Neural crest cell (in vitro differentiated cells): ENCODE measurements around the gene SCN9A. TPM values are rescaled to one million over a fixed set of nuclear protein-coding genes. Genes with fewer than 3 reads are reported as not detected.

Experiments used
- DNase-seq: peaks from one replicate; pipeline ENCODE4 v3.0.0; 2021; ENCODE audit warnings: low read depth, mixed read lengths, low spot score
- H3K27ac Mint-ChIP-seq: one replicate; pipeline ENCODE4 v1.8.0; 2021; ENCODE audit warnings: mild to moderate bottlenecking, mixed read lengths; ENCODE audit not compliant: unreplicated experiment
- H3K27me3 Mint-ChIP-seq: 2 replicates; pipeline ENCODE4 v1.8.0; 2021; ENCODE audit warnings: low read depth, mild to moderate bottlenecking, mixed read lengths
- H3K36me3 Mint-ChIP-seq: 2 replicates; pipeline ENCODE4 v1.8.0; 2021; ENCODE audit warnings: low read depth, mild to moderate bottlenecking, mixed read lengths
- H3K4me1 Mint-ChIP-seq: 2 replicates; pipeline ENCODE4 v1.8.0; 2021; ENCODE audit warnings: mixed read lengths
- H3K4me3 Mint-ChIP-seq: one replicate; pipeline ENCODE4 v1.8.0; 2021; ENCODE audit warnings: mild to moderate bottlenecking, mixed read lengths
- H3K9me3 Mint-ChIP-seq: 2 replicates; pipeline ENCODE4 v1.8.0; 2021; ENCODE audit warnings: mixed read lengths
- total RNA-seq: library from RNA; stranded (reverse); gene quantifications from 2 replicates; pipeline ENCODE4 v1.2.1, GENCODE V29; 2021
- TF ChIP-seq, protein P1 (sequence below): fragments of 200-600 bp; sonication (generic); conservative IDR thresholded peaks from 2 replicates; pipeline ENCODE4 v1.5.0; 2021; ENCODE audit warnings: antibody characterized with exemption, mild to moderate bottlenecking

SCN9A gene
- total RNA-seq, 1 donor from 2014 or later = 1.3 TPM

DNA sequence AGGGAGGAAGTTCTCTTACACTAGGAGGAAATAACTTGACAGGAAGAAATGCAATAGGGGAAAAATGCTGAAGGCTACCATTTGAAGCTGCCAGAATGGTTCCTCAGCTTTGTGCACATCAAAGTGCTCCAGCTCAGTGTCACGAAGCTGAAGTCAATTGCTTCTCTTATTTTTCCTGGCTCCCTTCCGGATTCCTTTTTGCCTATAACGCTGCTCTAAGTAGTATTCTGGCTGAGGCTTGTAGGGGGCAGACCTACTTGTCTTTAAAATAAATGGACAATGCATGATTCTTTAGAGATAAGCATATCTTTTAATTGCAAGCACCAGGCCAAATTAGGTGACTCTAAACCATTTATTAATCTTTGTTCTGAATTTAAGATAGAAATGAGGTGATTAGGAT, 187.7 kb downstream of the SCN9A start:
- Mint-ChIP-seq H3K4me1 (peaks cover 5% of the 10 kb centered on the region), H3K27ac (no peak overlapping the region), H3K36me3 (no peaks in the 10 kb centered on the region), H3K9me3 (no peaks in the 10 kb centered on the region), H3K4me3 (no peak overlapping the region), H3K27me3 (no peaks in the 10 kb centered on the region)
- DNase-seq = no peak
- TF ChIP-seq, protein P1, sequence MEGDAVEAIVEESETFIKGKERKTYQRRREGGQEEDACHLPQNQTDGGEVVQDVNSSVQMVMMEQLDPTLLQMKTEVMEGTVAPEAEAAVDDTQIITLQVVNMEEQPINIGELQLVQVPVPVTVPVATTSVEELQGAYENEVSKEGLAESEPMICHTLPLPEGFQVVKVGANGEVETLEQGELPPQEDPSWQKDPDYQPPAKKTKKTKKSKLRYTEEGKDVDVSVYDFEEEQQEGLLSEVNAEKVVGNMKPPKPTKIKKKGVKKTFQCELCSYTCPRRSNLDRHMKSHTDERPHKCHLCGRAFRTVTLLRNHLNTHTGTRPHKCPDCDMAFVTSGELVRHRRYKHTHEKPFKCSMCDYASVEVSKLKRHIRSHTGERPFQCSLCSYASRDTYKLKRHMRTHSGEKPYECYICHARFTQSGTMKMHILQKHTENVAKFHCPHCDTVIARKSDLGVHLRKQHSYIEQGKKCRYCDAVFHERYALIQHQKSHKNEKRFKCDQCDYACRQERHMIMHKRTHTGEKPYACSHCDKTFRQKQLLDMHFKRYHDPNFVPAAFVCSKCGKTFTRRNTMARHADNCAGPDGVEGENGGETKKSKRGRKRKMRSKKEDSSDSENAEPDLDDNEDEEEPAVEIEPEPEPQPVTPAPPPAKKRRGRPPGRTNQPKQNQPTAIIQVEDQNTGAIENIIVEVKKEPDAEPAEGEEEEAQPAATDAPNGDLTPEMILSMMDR = no peak

GRCh38 chr2:166184789-166185188, 191.0 kb downstream of the SCN9A start:
- Mint-ChIP-seq H3K4me3 (no peak overlapping the region), H3K4me1 (peaks cover 5% of the 10 kb centered on the region), H3K36me3 (no peaks in the 10 kb centered on the region), H3K27me3 (no peaks in the 10 kb centered on the region), H3K27ac (no peak overlapping the region), H3K9me3 (no peaks in the 10 kb centered on the region)
- no peak for DNase-seq
- TF ChIP-seq, protein P1 = no peak

DNA sequence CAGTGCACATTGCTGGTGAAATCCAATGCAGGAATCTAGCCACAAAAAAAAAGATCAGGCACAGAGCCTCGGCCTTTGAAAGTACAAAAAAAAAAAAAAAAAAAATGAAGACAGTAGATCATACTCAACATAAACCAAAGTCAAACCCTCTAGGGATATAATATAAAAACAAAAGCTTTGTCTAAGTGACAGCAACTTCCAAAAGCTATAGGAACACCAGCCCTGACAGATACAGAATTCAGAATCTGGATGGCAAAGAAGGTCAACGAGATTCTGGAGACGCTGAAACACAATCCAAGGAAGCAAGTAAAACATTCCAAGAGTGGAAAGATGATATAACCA, 194.0 kb downstream of the SCN9A start:
- Mint-ChIP-seq H3K36me3 (no peaks in the 10 kb centered on the region), H3K9me3 (no peaks in the 10 kb centered on the region), H3K4me1 (no peaks in the 10 kb centered on the region), H3K27ac (no peak overlapping the region), H3K27me3 (no peaks in the 10 kb centered on the region), H3K4me3 (no peak overlapping the region)
- TF ChIP-seq, protein P1 = peak; percentile 17
- no peak for DNase-seq

GRCh38 chr2:166180951-166181812, 194.6 kb downstream of the SCN9A start:
- Mint-ChIP-seq H3K27me3 (no peaks in the 10 kb centered on the region), H3K4me1 (no peaks in the 10 kb centered on the region), H3K9me3 (no peaks in the 10 kb centered on the region), H3K36me3 (no peaks in the 10 kb centered on the region), H3K27ac (no peak overlapping the region), H3K4me3 (no peak overlapping the region)
- TF ChIP-seq, protein P1 = peak; percentile 71
- peak; percentile 66 for DNase-seq

DNA sequence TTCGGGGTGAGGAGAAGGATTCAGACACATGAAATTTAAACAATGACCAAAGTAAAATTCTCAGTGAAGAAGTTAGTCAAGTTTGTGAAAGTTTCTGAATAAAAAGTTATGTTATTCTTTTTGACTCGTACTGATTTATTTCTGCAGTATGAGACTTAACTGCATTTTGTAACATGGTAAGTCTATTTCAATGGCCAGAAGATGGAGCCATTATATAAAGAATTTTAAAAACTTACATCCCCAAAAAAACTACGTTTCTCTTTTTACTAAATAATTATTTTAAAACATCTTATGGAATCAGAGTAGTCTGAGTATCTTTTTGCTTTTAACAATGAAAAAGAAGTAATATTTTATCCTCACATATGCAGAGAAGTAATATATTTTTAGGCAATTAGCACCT, 196.5 kb downstream of the SCN9A start:
- Mint-ChIP-seq H3K27me3 (no peaks in the 10 kb centered on the region), H3K27ac (no peak overlapping the region), H3K36me3 (no peaks in the 10 kb centered on the region), H3K4me3 (no peak overlapping the region), H3K4me1 (no peaks in the 10 kb centered on the region), H3K9me3 (no peaks in the 10 kb centered on the region)
- TF ChIP-seq, protein P1 = no peak
- no peak for DNase-seq
